HG02840 (cell line): Measurements from ENCODE around the gene NPR1.
"Not testable (repeated sequence)": the region's sequence is repeated elsewhere in the genome, so short reads cannot be mapped to it uniquely, and the experiment has no call there.

Source experiments
- ATAC-seq: cut with Tn5 transposase; IDR thresholded peaks from one replicate; pipeline ENCODE4 v1.9.1; 2021; ENCODE audit warnings: mild to moderate bottlenecking, moderate library complexity, moderate number of reproducible peaks; ENCODE audit not compliant: unreplicated experiment, low FRiP score

NPR1 gene

GRCh38 chr1:153649137-153649862 is 29.2 kb upstream of the NPR1 start:
- ATAC-seq = no peak

- ATAC-seq = no peak
These were observed 28.6 kb upstream of the NPR1 start for GRCh38 chr1:153649863-153650235.

GRCh38 chr1:153651771-153652170 is 26.7 kb upstream of the NPR1 start:
- ATAC-seq = no peak

GRCh38 chr1:153652805-153653500 is 25.5 kb upstream of the NPR1 start:
- no peak for ATAC-seq

GRCh38 chr1:153655333-153655732 is 23.2 kb upstream of the NPR1 start:
- ATAC-seq = no peak

GRCh38 chr1:153658400-153659174 is 19.9 kb upstream of the NPR1 start, which contains the start of gene SNAPIN:
Gene SNAPIN (plus strand): TSS chr1:153658703. CDS start chr1:153658744, 41 bp downstream.
- ATAC-seq = peak; percentile 87

- no peak for ATAC-seq
These were observed 19.3 kb upstream of the NPR1 start for GRCh38 chr1:153659175-153659534.

GRCh38 chr1:153659656-153660055 is 18.8 kb upstream of the NPR1 start:
- no peak for ATAC-seq

GRCh38 chr1:153661111-153661708 is 17.3 kb upstream of the NPR1 start:
- no peak for ATAC-seq

GRCh38 chr1:153662269-153662668 is 16.2 kb upstream of the NPR1 start:
- no peak for ATAC-seq

GRCh38 chr1:153663211-153663610 is 15.3 kb upstream of the NPR1 start:
- ATAC-seq = no peak

- ATAC-seq = no peak
These were observed 11.0 kb upstream of the NPR1 start for GRCh38 chr1:153667439-153667838.

- not testable (repeated sequence) for ATAC-seq
These were observed 9.8 kb upstream of the NPR1 start for GRCh38 chr1:153668672-153669071.

- ATAC-seq = no peak
These were observed 8.9 kb upstream of the NPR1 start for GRCh38 chr1:153669606-153670005.

GRCh38 chr1:153670257-153670858 is 8.1 kb upstream of the NPR1 start:
- ATAC-seq = no peak

GRCh38 chr1:153670859-153671627 is 7.4 kb upstream of the NPR1 start, which contains the start of gene ILF2:
Gene ILF2 (minus strand): TSS chr1:153670993. CDS start chr1:153670922, 71 bp downstream.
- peak; percentile 96 for ATAC-seq

- ATAC-seq = peak; percentile 2
These were observed 6.7 kb upstream of the NPR1 start for GRCh38 chr1:153671628-153672353.

GRCh38 chr1:153673511-153673910 is 5.0 kb upstream of the NPR1 start:
- ATAC-seq = no peak
